Stimulated activated CD4-positive, alpha-beta T cell treated with anti-CD3 and anti-CD28 coated beads, Interleukin-12 subunit alpha, Interleukin-12 subunit beta, amount 100 ng/mL, for 4 hours (primary cell): ENCODE measurements around the gene SLC1A5.
"Not testable (repeated sequence)": the region's sequence is repeated elsewhere in the genome, so short reads cannot be mapped to it uniquely, and the experiment has no call there.

Experiments used
- DNase-seq: peaks from one replicate; pipeline ENCODE4 v3.0.0-alpha.2; 2020

The SLC1A5 gene

DNA sequence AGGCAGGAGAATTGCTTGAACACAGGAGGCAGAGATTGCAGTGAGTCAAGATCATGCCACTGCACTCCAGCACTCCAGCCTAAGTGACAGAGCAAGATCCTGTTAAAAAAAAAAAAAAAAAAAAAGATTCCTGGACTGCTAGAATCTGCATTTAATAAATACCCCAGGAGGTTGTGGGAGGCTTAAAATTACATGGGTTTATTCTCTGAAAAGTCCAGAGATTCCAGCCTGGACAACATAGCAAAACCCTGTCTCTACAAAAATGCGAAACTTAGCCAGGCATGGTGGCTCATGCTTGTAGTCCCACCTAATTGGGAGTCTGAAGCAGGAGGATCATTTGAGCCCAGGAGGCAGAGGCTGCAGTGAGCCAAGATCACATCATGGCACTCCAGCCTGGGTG, 9.5 kb upstream of the SLC1A5 start:
- no peak for DNase-seq

DNA sequence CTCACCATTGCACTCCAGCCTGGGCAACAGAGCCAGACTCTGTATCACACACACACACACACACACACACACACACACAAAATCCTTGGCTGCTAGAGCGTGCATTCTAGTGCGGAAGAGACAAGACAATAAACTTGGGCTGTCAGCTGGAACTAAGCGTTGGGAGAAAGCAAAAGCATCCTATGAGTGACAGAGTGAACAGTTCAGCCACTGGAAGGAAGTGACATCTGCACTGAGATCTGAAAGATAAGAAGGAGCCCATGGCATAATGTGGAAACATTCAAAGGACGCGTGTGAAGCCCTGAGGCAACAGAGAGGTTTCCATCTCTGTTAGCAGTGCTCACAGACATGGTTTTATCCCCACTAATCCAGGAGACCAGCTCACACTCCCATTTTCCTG, 3.5 kb upstream of the SLC1A5 start:
- DNase-seq: no peak

DNA sequence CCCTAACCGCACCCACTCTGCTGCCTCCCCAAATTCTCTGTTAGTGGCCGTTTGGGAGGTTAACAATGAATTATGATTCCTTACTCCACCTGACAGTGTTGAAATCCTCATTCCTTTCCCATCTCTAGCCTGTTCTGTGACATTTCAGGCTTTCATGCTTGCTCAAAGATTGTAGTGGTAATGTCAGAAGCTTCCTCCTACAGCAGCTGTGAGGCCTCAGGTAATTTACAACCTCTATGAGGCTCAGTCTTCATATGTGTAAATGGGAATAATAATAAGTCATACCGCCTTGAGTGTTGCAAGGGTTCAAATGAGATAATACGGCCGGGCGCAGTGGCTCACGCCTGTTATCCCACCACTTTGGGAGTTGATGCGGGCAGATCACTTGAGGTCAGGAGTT, 977 bp upstream of the SLC1A5 start:
- DNase-seq: no peak

DNA sequence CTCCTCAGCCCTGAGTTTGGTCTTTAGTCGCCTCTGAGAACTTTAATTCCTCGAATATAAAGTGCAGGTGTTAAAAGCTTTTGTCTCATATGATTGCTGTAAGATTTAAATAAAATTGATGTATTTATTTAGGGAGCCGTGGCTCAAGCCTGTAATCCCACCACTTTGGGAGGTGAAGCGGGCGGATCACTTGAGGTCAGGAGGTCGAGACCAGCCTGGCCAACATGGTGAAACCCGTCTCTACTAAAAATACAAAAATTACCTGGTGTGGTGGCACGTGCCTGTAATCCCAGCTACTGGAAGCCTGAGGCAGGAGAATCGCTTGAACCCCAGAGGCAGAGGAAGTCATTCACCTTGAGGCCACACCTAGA, 559 bp upstream of the SLC1A5 start:
- DNase-seq: no peak

DNA sequence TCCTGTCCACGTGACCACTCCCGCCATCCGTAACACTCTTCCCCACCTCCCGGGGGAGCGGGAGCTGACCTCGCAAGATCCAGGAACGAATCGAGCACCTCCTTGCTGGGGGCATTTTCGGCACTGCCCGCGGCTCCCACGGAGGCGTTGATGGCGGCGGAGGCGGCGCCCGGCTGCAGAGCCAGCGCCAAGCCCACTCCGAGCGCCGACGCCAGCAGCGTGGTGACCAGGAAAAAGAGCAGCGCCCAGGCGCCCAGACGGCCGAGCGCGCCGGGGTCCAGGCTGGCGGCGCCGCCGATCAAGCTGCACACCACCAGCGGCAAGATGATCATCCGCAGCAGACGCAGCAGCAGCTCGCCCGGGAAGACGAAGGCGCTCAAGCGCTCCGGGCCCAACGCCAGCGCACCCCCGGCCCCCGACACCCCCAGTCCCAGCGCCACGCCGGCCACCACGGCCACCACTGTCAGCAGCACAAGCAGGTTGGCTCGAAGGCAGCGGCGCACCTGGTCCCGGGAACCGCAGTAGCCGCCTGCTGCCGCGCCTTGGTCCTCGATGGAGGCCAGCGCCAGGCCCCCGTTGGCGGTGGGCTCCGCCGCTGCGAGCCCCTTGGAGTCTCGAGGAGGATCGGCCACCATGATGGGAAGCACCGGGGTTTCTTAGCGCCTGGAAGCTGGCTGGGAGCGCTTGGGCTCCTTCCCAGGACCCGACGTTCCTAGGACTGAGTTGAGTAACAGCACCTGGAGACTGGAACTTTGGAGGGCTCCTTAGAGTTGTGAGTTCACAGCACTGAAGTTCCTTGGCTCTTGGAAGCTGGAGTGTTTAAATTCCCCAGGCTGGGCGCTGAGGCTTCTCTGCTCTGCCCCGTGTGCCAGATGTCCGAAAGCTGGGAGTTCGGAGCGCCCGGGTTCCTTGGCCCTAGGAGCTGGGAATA, 798 bp downstream of the SLC1A5 start:
- DNase-seq: peak; percentile 42

DNA sequence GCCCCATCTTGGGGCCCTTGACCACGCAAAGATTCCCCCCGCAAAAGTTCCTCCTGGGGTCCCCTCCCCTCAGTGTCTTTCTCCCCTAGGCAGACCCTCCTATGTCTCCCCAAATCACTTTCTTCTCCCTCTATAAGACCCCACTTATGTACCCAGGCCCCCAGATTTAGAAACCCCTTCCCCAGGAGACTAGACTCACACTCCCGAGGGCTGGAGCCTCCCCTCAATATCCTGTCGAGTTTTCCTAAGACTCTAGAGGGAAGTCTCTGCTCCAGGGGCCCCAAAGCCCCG, 1.4 kb downstream of the SLC1A5 start:
- no peak for DNase-seq

DNA sequence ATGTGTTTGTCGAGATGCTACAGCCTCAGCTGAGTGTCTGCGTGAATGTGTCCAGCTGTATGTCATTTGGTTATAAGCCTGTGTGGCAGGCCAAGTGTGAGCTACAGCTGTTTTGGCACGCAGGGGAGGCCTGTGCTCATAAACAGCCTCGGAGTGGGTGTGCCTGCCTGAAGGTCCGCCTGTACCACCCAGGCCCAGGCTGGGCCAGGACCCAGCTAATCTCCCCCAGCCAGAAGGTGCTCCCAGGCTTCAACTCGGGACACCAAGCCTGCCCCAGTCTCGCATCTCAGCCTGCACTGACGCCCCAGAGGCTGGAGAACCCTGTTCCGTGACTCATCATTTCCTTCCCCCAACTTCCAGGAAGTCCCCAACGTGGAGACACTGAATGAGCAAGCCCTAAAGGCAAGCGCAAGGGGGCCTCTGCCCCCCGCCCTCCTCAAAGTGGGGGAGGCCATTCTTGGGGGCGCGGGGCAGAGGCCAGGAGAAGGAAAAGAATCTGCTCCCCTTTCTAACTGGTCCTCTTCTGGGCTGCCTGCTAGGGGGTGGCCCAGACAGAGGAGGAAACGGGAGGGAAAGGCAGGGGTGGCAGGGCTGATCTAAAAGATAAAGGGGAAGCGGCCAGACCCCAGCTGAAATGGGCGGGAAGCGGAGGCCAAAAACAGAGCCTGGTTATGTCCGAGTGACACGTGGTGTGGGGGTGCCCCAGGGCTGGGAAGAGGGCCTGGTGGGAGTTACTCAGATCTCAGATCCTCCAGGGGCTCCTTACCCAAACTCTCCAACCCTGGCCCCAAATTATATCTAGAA, 2.0 kb downstream of the SLC1A5 start:
- DNase-seq: peak; percentile 75

DNA sequence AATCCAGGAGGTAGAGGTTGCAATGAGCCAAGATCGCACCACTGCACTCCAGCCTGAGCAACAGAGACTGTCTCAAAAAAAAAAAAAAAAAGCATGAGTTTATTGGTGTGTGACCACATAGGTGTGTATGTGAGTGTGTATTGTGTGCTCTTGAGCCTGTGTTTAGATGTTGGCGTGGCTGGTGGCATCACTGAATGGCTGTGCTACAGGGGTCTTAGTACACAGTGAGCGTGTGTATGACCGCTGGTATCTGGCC, 2.5 kb downstream of the SLC1A5 start:
- no peak for DNase-seq

DNA sequence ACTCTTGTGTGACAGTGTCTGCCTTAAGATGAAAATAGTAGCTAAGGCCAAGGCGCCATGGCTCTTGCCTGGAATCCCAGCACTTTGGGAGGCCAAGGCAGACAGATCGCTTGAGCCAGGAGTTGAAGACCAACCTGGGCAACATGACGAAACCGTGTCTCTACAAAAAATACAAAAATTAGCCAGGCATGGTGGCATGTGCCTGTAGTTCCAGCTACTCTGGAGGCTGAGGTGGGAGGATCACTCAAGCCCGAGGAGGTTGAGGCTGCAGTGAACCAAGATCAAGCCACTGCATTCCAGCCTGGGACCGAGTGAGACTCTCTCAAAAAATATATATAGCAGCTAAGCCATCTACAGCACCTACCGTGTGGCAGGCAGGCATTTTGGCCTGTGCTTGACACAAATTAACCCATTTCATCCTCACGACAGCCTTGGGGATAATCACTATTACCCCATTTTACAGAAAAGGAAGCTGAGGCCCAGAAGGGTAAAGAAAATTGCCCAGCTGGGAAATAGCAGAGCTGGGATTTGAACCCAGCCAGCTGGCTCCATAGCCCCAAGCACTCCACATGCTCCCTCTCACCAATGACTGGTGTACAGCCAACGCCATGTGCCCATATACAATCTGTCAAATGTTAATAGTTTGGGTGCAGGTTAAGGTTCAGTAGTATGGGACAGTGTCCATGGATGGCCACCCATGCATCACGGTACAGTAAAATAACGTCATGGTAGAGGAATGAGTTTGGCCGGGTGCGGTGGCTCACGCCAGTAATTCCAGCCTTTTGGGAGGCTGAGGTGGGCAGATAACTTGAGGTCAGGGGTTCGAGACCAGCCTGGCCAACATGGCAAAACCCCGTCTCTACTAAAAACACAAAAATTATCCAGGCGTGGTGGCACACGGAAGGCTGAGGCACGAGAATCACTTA, 3.1 kb downstream of the SLC1A5 start:
- no peak for DNase-seq

DNA sequence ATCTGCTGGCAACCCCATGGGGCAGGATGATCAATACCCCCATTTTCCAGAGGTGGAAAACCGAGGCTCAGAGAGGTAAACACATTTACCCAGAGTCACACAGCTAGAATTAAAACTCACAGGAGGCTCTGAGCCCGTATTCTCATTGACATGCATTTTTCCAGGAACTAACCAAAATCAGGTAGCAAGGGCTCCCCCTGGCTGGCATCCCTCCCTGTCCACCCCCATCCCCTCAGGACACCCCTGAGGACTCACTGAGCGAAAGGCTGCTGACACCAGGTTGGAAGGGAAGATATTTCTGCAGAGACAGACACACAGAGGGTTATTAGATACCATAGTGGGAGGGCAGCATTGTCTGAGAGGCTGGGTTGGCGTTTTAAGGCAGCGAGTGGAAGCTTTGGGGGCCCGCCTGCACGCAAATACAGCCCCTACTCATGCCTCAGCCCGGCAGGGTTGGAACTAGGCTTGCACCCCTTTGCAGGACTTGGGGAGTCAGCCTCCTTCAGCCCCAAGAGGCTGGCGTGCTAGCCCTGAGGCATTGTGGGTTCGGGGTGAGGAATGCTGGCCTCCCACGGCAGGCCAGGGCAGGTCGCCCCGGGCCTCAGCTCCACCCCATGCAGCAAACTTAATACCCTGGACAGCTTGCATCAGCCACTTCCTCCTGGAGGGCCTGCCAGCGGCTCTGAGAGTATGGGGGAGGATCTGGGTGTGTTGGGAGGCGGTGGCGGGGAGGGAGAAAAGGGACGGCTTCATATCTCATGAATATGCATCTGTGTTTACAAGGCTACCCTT, 3.9 kb downstream of the SLC1A5 start:
- peak; percentile 54 for DNase-seq

DNA sequence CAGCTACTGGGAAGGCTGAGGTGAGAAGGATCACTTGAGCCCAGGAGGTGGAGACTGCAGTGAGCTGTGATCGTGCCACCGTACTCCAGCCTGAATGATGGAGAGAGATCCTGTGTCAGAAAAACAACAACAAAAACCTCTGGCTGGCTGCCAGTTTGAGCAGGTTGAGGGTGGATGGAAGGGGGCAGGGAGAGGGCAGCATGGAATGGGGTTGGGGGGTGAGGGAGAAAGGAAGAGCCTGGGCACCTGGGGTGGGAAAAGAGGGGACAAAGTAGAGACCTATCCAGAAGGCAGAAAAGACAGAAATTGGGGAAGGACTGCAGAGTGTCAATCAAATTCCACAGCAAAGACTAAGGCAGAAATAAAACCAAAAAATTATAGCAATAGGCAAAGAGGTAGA, 4.7 kb downstream of the SLC1A5 start:
- DNase-seq: no peak

DNA sequence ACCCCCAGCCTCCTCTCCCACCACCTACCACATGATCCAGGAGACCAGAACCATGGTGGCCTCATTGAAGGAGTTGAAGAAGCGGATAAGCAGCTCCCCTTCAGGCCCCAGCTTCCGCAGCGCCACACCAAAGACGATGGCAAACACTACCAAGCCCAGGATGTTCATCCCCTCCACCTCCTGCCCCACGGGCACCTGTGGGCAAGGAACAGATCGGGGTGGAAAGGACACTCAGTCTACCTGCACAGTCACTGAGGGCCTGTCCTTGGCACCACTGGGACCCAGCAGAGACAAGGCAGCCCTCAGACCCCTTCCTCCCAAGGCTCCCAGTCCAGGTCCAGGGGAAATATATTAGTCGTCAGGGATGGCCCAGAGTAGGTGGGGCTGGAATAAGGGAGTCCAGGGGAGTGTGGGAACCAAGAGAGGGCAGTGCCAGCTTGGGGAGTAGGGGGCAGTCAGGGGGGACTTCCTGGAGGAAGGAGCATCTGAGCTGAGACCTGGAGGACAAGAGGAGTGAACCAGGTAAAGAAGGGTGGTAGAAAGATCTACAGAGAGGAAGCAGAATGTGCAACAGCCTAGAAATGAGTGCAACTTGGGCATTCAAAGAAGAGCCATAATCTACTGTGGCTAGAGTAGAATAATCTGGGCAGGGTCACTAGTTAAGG, 5.9 kb downstream of the SLC1A5 start:
- DNase-seq: no peak

DNA sequence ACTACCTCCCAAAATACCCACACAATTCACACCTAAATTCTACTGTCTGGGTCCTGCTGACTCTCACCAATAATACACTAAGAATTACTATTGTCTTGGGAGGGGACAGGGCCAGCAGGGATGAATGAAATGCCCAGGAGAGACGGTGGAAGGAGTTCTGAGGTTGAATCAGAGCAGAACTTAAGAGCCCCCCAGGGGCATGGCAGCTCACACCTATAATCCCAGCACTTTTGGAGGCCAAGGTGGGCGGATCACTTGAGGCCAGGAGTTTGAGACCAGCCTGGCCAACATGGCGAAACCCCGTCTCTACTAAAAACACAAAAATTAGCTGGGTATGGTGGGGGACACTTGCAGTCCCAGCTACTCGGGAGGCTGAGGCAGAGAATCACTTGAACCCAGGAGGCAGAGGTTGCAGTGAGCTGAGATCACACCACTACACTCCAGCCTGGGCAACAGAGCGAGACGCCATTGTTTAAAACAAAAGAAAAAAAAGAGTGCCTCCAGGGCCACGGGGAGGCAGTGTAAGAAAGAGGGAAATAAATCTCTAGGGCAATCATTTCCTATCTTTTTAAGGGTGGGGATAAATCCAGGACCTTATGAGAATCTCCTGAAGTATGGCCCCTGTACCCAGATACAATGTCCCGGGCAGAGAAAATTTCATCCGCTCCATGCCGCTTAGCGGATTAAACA, 10.3 kb downstream of the SLC1A5 start:
- DNase-seq: not testable (repeated sequence)

DNA sequence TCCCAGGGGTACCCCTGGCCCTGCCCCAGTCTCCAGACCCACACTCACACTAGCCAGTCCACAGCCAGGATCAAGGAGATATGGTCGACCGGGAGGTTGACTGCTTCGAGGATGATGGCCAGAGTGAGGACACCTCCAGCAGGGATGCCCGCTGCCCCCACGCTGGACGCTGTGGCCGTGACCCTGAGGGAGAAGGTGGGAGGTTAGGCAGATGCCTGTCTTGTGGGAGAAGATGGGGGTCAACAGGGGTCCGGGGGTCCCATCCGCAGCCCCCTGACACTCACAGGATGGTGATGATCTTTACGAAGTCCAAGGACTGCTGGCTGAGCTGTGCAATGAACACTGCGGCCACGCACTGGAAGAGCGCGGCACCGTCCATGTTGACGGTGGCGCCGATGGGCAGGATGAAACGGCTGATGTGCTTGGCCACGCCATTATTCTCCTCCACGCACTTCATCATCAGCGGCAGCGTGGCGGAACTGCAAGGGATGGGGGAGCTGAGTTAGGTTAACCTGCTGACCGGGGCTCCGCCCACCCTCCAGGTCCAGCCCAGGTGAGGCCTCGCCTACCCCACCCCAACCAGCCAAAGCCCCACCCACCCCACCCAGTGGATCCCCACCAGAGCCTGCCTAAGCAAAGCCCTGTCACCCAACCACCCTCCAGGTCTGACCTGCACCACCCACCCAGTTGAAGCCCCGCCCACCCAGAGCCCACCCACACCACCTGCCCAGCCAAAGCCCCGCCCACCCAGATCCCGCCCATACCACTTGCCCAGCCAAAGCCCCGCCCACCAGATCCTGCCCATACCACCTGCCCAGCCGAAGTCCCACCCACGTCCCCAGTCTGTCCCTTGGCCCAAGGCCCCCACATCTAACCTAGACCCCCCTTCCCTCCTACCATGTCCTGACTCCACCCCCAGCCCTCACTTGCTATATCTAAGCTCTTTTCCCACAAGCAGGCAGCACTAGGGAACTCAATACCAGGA, 11.2 kb downstream of the SLC1A5 start:
- DNase-seq: no peak

DNA sequence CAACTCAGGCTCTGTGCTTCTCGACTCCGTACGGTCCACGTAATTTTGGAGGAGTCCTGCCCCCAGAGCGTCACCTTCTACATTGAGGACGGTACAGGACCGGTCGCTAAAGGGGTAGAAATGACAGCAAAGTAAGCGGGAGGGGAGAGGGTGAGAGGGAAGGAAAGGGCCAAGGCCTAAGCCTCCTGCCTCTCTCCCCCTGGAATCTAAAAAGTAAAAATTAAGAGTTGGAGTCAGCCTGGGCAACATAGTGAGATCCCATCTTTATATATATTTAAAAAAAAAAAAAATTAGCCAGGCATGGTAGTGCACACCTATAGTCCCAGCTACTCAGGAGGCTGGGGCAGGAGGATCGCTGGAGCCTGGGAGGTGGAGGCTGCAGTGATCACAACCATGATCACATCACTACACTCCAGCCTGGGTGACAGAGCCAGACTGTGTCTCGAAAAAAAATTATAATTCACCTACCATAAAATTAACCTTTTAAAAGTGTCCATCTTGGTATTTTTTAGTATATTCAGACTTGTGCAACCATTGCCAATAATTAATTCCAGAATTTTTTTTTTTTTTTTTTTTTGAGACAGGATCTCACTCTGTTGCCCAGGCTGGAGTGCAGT, 12.6 kb downstream of the SLC1A5 start:
- no peak for DNase-seq

DNA sequence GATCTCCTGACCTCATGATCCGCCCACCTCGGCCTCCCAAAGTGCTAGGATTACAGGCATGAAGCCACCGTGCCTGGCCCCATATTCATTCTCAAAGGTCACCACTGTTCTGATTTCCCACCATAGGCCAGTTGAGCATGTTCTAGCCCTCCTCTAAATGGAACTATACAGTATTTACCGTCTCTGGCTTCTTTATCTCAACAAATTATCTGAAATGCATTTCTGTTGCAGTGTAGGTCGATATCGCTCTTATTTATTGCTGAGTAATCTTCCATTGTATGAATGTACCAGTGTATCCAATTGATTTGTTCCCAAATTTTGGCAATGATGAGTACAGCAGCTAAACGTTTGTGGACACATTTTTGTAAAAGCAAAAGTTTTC, 15.4 kb downstream of the SLC1A5 start:
- DNase-seq: no peak

DNA sequence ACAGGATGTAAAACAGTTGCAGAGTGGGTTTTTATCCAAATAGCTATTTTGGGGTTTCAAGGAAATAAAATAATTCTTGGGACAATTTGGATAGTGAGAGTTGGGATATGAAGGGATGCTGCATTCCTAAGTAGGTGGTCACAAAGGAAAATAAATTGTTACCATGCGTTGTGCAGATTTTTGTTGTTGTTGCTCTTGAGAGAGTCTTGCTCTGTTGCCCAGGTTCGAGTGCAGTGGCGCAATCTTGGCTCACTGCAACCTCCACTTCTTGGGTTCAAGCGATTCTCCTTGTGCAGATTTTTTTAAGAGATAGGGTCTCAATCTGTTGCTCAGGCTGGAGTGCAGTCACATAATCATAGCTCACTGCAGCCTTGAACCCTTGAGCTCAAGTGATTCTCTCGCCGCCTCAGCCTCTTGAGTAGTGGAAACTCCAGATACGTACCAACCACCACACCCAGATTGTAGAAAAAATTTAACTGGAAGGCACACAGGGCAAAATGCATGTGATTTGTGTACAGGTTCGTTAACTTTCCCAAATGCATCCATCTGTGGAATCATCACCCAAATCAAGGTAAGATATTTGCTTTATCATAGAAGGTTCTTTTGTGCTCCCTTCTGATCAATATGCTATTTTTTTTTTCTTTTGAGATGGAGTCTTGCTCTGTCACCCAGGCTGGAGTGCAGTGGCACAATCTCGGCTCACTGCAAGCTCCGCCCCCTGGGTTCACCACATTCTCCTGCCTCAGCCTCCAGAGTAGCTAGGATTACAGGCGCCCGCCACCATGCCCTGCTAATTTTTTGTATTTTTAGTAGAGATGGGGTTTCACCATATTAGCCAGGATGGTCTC, 16.0 kb downstream of the SLC1A5 start:
- no peak for DNase-seq

DNA sequence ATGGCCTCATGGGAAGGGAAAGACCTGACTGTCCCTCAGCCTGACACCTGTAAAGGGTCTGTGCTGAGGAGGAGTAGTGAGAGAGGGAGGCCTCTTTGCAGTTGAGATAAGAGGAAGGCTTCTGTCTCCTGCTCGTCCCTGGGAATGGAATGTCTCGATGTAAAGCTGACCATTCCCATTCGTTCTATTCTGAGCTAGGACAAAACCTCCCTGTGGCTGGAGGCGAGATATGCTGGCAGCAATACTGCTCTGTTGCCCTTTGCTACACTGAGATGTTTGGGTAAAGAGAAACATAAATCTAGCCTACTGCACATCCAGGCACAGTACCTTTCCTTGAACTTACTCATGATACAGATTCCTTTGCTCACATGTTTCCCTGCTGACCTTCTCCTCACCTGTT, 19.6 kb downstream of the SLC1A5 start:
- not testable (repeated sequence) for DNase-seq
